Measurements from ENCODE around the gene MEPE. TPM values are rescaled to one million over a fixed set of nuclear protein-coding genes. Genes with fewer than 3 reads are reported as not detected.
A peak's percentile ranks its signal among the peaks of the same experiment; 100 is the strongest.
"Not testable (repeated sequence)": the region's sequence is repeated elsewhere in the genome, so short reads cannot be mapped to it uniquely, and the experiment has no call there.

MEPE gene
- total and polyA plus RNA-seq, 9 donors, result not detected

GRCh38 chr4:87872028-87872427 is 39.3 kb downstream of the MEPE start:
- DNase-seq, result peak; percentile 76
- Histone ChIP-seq H3K9me3 (replicated peaks; ENCODE audit: control insufficient read depth, low read depth, low read length) (no peaks in the 10 kb centered on the region), H3K36me3 (ENCODE audit: control insufficient read depth, insufficient read depth, low read length) (no peaks in the 10 kb centered on the region), H3K4me1 (ENCODE audit: control insufficient read depth, insufficient read depth, low read length) (no peaks in the 10 kb centered on the region), H3K27ac (ENCODE audit: low read length) (peak overlapping the region; percentile 67), H3K27me3 (ENCODE audit: control insufficient read depth, insufficient read depth, low read length) (no peaks in the 10 kb centered on the region), H3K4me3 (ENCODE audit: low read length) (no peak overlapping the region)
- WGBS (ENCODE audit: insufficient coverage), result no CpG with 5 or more reads among the region's 1 CpG

GRCh38 chr4:87875191-87875590 is 42.4 kb downstream of the MEPE start:
- H3K9me3 ChIP-seq (replicated peaks; ENCODE audit: control insufficient read depth, low read depth, low read length), result no peaks in the 10 kb centered on the region
- DNase-seq, result no peak
- H3K36me3 ChIP-seq (ENCODE audit: control insufficient read depth, insufficient read depth, low read length), result no peaks in the 10 kb centered on the region
- WGBS (ENCODE audit: insufficient coverage), result no CpG with 5 or more reads among the region's 2 CpGs
- H3K27ac ChIP-seq (ENCODE audit: low read length), result no peak overlapping the region
- H3K4me3 ChIP-seq (ENCODE audit: low read length), result no peak overlapping the region
- H3K4me1 ChIP-seq (ENCODE audit: control insufficient read depth, insufficient read depth, low read length), result no peaks in the 10 kb centered on the region
- no peaks in the 10 kb centered on the region for H3K27me3 ChIP-seq (ENCODE audit: control insufficient read depth, insufficient read depth, low read length)

GRCh38 chr4:87880106-87880505 is 47.3 kb downstream of the MEPE start:
- WGBS (ENCODE audit: insufficient coverage), result no CpG with 5 or more reads among the region's 1 CpG
- no peaks in the 10 kb centered on the region for H3K9me3 ChIP-seq (replicated peaks; ENCODE audit: control insufficient read depth, low read depth, low read length)
- H3K27me3 ChIP-seq (ENCODE audit: control insufficient read depth, insufficient read depth, low read length), result no peaks in the 10 kb centered on the region
- H3K4me1 ChIP-seq (ENCODE audit: control insufficient read depth, insufficient read depth, low read length), result no peaks in the 10 kb centered on the region
- H3K36me3 ChIP-seq (ENCODE audit: control insufficient read depth, insufficient read depth, low read length), result no peaks in the 10 kb centered on the region
- no peak overlapping the region for H3K4me3 ChIP-seq (ENCODE audit: low read length)
- no peak overlapping the region for H3K27ac ChIP-seq (ENCODE audit: low read length)
- no peak for DNase-seq

- Histone ChIP-seq H3K9me3 (replicated peaks; ENCODE audit: control insufficient read depth, low read depth, low read length) (no peaks in the 10 kb centered on the region), H3K27ac (ENCODE audit: low read length) (no peak overlapping the region), H3K4me3 (ENCODE audit: low read length) (no peak overlapping the region), H3K27me3 (ENCODE audit: control insufficient read depth, insufficient read depth, low read length) (no peaks in the 10 kb centered on the region), H3K36me3 (ENCODE audit: control insufficient read depth, insufficient read depth, low read length) (no peaks in the 10 kb centered on the region), H3K4me1 (ENCODE audit: control insufficient read depth, insufficient read depth, low read length) (no peaks in the 10 kb centered on the region)
- WGBS (ENCODE audit: insufficient coverage), result no CpG with 5 or more reads among the region's 1 CpG
- DNase-seq, result no peak
Measured at GRCh38 chr4:87881115-87881514, 48.3 kb downstream of the MEPE start.

GRCh38 chr4:87882321-87882720 is 49.6 kb downstream of the MEPE start:
- H3K27ac ChIP-seq (ENCODE audit: low read length), result no peak overlapping the region
- no peaks in the 10 kb centered on the region for H3K27me3 ChIP-seq (ENCODE audit: control insufficient read depth, insufficient read depth, low read length)
- H3K36me3 ChIP-seq (ENCODE audit: control insufficient read depth, insufficient read depth, low read length), result no peaks in the 10 kb centered on the region
- no peaks in the 10 kb centered on the region for H3K4me1 ChIP-seq (ENCODE audit: control insufficient read depth, insufficient read depth, low read length)
- H3K9me3 ChIP-seq (replicated peaks; ENCODE audit: control insufficient read depth, low read depth, low read length), result no peaks in the 10 kb centered on the region
- no peak for DNase-seq
- H3K4me3 ChIP-seq (ENCODE audit: low read length), result no peak overlapping the region
- WGBS (ENCODE audit: insufficient coverage), result 58% methylated on average over 1 of the region's 1 CpG

- WGBS (ENCODE audit: insufficient coverage), result no CpG with 5 or more reads among the region's 2 CpGs
- Histone ChIP-seq H3K9me3 (replicated peaks; ENCODE audit: control insufficient read depth, low read depth, low read length) (no peaks in the 10 kb centered on the region), H3K27ac (ENCODE audit: low read length) (no peak overlapping the region), H3K36me3 (ENCODE audit: control insufficient read depth, insufficient read depth, low read length) (no peaks in the 10 kb centered on the region), H3K27me3 (ENCODE audit: control insufficient read depth, insufficient read depth, low read length) (no peaks in the 10 kb centered on the region), H3K4me1 (ENCODE audit: control insufficient read depth, insufficient read depth, low read length) (no peaks in the 10 kb centered on the region), H3K4me3 (ENCODE audit: low read length) (no peak overlapping the region)
- no peak for DNase-seq
Measured at GRCh38 chr4:87882861-87883260, 50.1 kb downstream of the MEPE start.

GRCh38 chr4:87884976-87885549 is 52.3 kb downstream of the MEPE start:
- 67% methylated on average over 8 of the region's 9 CpGs for WGBS (ENCODE audit: insufficient coverage)

GRCh38 chr4:87886083-87886482 is 53.3 kb downstream of the MEPE start:
- 71% methylated on average over 4 of the region's 6 CpGs for WGBS (ENCODE audit: insufficient coverage)
- Histone ChIP-seq H3K27ac (ENCODE audit: low read length) (no peak overlapping the region), H3K27me3 (ENCODE audit: control insufficient read depth, insufficient read depth, low read length) (no peaks in the 10 kb centered on the region), H3K4me3 (ENCODE audit: low read length) (no peak overlapping the region), H3K36me3 (ENCODE audit: control insufficient read depth, insufficient read depth, low read length) (no peaks in the 10 kb centered on the region), H3K4me1 (ENCODE audit: control insufficient read depth, insufficient read depth, low read length) (no peaks in the 10 kb centered on the region), H3K9me3 (replicated peaks; ENCODE audit: control insufficient read depth, low read depth, low read length) (peaks cover 3% of the 10 kb centered on the region)
- DNase-seq, result no peak

More at GRCh38 chr4:87884976-87885549, 52.3 kb downstream of the MEPE start:
- H3K27me3 ChIP-seq (ENCODE audit: control insufficient read depth, insufficient read depth, low read length), result no peaks in the 10 kb centered on the region
- no peak overlapping the region for H3K27ac ChIP-seq (ENCODE audit: low read length)
- no peak overlapping the region for H3K4me3 ChIP-seq (ENCODE audit: low read length)
- peaks cover 3% of the 10 kb centered on the region for H3K9me3 ChIP-seq (replicated peaks; ENCODE audit: control insufficient read depth, low read depth, low read length)
- H3K36me3 ChIP-seq (ENCODE audit: control insufficient read depth, insufficient read depth, low read length), result no peaks in the 10 kb centered on the region
- no peak for DNase-seq
- H3K4me1 ChIP-seq (ENCODE audit: control insufficient read depth, insufficient read depth, low read length), result no peaks in the 10 kb centered on the region

- DNase-seq, result not testable (repeated sequence)
Measured at GRCh38 chr4:87890753-87891152, 58.0 kb downstream of the MEPE start.

GRCh38 chr4:87895964-87896621 is 63.3 kb downstream of the MEPE start:
- 100% methylated on average over 1 of the region's 8 CpGs for WGBS (ENCODE audit: insufficient coverage)
- no peak overlapping the region for H3K4me3 ChIP-seq (ENCODE audit: low read length)
- H3K36me3 ChIP-seq (ENCODE audit: control insufficient read depth, insufficient read depth, low read length), result no peaks in the 10 kb centered on the region
- no peaks in the 10 kb centered on the region for H3K9me3 ChIP-seq (replicated peaks; ENCODE audit: control insufficient read depth, low read depth, low read length)
- no peak overlapping the region for H3K27ac ChIP-seq (ENCODE audit: low read length)
- no peaks in the 10 kb centered on the region for H3K27me3 ChIP-seq (ENCODE audit: control insufficient read depth, insufficient read depth, low read length)
- no peaks in the 10 kb centered on the region for H3K4me1 ChIP-seq (ENCODE audit: control insufficient read depth, insufficient read depth, low read length)
- peak; percentile 54 for DNase-seq

More at GRCh38 chr4:87890753-87891152, 58.0 kb downstream of the MEPE start:
- H3K9me3 ChIP-seq (replicated peaks; ENCODE audit: control insufficient read depth, low read depth, low read length); H3K36me3 ChIP-seq (ENCODE audit: control insufficient read depth, insufficient read depth, low read length); H3K27ac ChIP-seq (ENCODE audit: low read length); H3K4me1 ChIP-seq (ENCODE audit: control insufficient read depth, insufficient read depth, low read length); H3K4me3 ChIP-seq (ENCODE audit: low read length); H3K27me3 ChIP-seq (ENCODE audit: control insufficient read depth, insufficient read depth, low read length): not testable (repeated sequence)
